GM18951 (cell line): Measurements from ENCODE around the gene BCAS3.

Experiments used
- POLR2A ChIP-seq: IDR thresholded peaks from 4 replicates; pipeline ENCODE4 v1.6.1; 2011; ENCODE audit warnings: mild to moderate bottlenecking; ENCODE audit not compliant: insufficient read length, insufficient read depth; ENCODE audit errors: extremely low read depth
- in situ Hi-C: fragments of 300-500 bp; cut with MboI; formaldehyde crosslinking; loops from one replicate; pipeline ENCODE4 v1.12.0; 2022; ENCODE audit warnings: low sequenced_read_pairs, mixed read lengths, inconsistent platforms; ENCODE audit not compliant: unreplicated experiment

Gene BCAS3

GRCh38 chr17:61294777-61295176 is 617.1 kb downstream of the BCAS3 start:
- no peak for TF ChIP-seq POLR2A
- in situ Hi-C loops = no loop called here

- in situ Hi-C loops = no loop called here
- TF ChIP-seq POLR2A = no peak
Measured at GRCh38 chr17:61296058-61296457, 618.4 kb downstream of the BCAS3 start.

GRCh38 chr17:61299517-61300513 is 622.2 kb downstream of the BCAS3 start:
- TF ChIP-seq POLR2A = no peak
- in situ Hi-C loops = no loop called here

GRCh38 chr17:61302953-61303816 is 625.5 kb downstream of the BCAS3 start:
- in situ Hi-C loops = no loop called here
- TF ChIP-seq POLR2A = no peak

- in situ Hi-C loops = no loop called here
- TF ChIP-seq POLR2A = no peak
Measured at GRCh38 chr17:61303817-61304096, 626.1 kb downstream of the BCAS3 start.

GRCh38 chr17:61305024-61305423 is 627.4 kb downstream of the BCAS3 start:
- in situ Hi-C loops = no loop called here
- TF ChIP-seq POLR2A = no peak

GRCh38 chr17:61306003-61306402 is 628.4 kb downstream of the BCAS3 start:
- in situ Hi-C loops = no loop called here
- TF ChIP-seq POLR2A = no peak

GRCh38 chr17:61307905-61308886 is 630.5 kb downstream of the BCAS3 start:
- no peak for TF ChIP-seq POLR2A
- in situ Hi-C loops = no loop called here

- in situ Hi-C loops = no loop called here
Measured at GRCh38 chr17:61309362-61310256, 632.0 kb downstream of the BCAS3 start.

GRCh38 chr17:61310590-61310989 is 632.9 kb downstream of the BCAS3 start:
- no peak for TF ChIP-seq POLR2A
- in situ Hi-C loops = no loop called here

More at GRCh38 chr17:61309362-61310256, 632.0 kb downstream of the BCAS3 start:
- TF ChIP-seq POLR2A = no peak

- in situ Hi-C loops = no loop called here
- no peak for TF ChIP-seq POLR2A
Measured at GRCh38 chr17:61312406-61313295, 635.0 kb downstream of the BCAS3 start.
